ENCODE data around the gene KLK4.

KLK4 gene, protein sequence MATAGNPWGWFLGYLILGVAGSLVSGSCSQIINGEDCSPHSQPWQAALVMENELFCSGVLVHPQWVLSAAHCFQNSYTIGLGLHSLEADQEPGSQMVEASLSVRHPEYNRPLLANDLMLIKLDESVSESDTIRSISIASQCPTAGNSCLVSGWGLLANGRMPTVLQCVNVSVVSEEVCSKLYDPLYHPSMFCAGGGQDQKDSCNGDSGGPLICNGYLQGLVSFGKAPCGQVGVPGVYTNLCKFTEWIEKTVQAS

DNA sequence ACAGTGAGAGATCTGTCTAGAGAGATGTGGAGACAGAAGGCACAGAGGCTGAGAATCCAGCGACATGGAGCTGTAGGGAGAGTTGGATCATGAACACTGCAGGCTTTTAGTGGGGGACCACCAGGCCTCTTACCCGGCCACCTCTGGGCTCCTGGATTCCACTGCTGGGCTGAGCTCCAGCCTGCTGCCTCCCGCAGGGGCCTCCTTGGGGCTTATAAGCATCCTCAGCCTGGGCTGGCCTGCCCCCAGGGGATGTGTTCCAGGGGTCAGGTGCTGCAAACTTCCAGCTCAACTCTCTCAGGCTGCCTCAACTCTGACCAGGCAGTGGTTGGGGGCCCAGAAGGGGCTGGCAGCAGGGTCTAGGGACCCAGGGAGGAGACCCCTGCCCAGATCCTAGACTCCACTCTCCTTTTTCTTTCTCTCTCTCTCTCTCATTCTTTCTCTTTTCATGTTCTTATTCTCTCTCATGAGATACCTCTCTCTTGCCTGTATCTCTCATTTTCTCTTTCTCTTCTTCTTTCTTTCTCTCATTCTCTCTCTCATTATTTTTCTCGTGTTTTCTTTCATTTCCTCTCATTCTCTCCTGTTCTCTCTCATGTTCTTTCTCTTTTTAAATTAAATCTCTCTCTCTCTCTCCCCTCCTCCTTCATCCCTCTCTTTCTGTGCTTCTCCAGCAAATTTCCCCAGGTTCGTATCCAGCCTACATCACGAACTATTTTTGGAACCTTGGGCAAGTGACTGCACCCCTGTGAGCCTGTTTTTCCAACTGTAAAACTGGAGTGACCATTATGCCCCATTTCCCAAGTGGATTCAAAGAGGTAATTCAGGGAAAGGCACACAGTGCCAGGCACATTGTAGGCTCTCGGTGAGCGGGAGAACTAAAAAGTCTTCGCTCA, at the start of gene KLK4:
Gene KLK4, minus strand, starts transcription at position 190 of the 896 bp plus-strand sequence. CDS start 657 bp downstream, outside the sequence.
- H3K9me3 ChIP-seq (ENCODE audit: insufficient read depth, low read depth, low read length), result peaks cover 3% of the 10 kb centered on the region; the same call in 1 of the 2 replicates
- H3K27me3 ChIP-seq (ENCODE audit: insufficient read depth, low read length), result peaks cover 65% of the 10 kb centered on the region
- no peak within 1 kb of the TSS for H3K9ac ChIP-seq (ENCODE audit: low read depth, low read length)
- no peak within 1 kb of the TSS for H3K27ac ChIP-seq (ENCODE audit: low read length)
- H3K36me3 ChIP-seq (ENCODE audit: insufficient read depth, low read depth, low read length), result no peaks in the 10 kb centered on the region
- H3K4me1 ChIP-seq (ENCODE audit: insufficient read depth, low read length), result no peaks in the 10 kb centered on the region
- no peak within 1 kb of the TSS; the same call in 1 of the 2 replicates for H3K4me3 ChIP-seq (ENCODE audit: low read length)

DNA sequence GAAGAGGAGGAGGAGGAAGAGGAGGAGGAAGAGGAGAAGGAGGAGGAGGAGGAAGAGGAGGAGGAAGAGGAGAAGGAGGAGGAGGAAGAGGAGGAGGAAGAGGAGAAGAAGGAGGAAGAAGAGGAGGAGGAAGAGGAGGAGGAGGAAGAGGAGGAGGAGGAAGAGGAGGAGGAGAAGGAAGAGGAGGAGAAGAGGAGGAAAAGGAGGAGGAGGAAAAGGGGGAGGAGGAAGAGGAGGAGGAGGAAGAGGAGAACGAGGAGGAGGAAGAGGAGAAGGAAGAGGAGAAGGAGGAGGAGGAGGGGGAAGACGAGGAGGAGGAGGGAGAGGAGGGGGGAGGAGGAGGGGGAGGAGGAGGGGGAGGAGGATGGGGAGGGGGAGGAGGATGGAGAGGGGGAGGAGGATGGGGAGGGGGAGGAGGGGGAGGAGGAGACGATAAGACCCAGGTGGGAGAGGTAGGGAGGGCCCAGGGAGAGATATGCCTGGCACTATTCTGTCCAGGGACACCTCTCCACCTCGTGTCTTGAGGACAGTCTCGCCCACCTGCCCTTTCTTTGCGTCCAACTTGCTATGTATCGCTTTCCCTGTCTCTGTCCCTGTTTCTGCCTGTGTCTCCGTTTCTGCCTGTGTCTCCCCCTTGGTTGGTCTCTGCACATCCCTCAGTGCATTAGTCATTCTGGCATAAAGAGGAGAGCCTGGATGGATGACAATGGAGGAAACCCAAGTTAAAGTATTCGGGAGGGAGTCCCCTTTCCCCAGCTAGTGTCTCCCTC, 48.7 kb upstream of the KLK4 start:
- Histone ChIP-seq H3K36me3 (ENCODE audit: insufficient read depth, low read depth, low read length) (no peaks in the 10 kb centered on the region), H3K4me3 (ENCODE audit: low read length) (no peak overlapping the region), H3K4me1 (ENCODE audit: insufficient read depth, low read length) (no peaks in the 10 kb centered on the region), H3K27me3 (ENCODE audit: insufficient read depth, low read length) (no peaks in the 10 kb centered on the region), H3K27ac (ENCODE audit: low read length) (no peak overlapping the region), H3K9ac (ENCODE audit: low read depth, low read length) (no peak overlapping the region), H3K9me3 (ENCODE audit: insufficient read depth, low read depth, low read length) (peaks cover 9% of the 10 kb centered on the region; the same call in 1 of the 2 replicates)

DNA sequence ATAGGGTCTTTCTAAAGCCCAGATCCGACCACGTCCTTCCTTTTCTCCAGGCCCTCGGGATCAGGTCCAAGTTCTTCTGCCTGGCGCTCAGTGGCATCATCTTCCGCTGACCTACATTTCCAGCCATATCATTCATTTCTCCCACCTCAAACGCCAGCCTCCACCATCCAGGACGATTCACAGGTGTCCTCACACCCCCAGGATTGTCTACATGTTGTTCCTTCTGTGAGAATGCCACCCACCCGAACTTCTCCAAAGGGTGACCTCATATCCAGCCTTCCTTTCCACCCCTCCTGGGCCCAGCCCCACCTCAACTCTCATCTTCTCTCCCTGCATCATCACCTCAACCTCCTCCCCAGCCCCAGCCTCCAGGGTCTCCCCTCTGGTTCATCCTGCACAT, 46.4 kb upstream of the KLK4 start:
- peaks cover 3% of the 10 kb centered on the region; the same call in 1 of the 2 replicates for H3K9me3 ChIP-seq (ENCODE audit: insufficient read depth, low read depth, low read length)
- no peaks in the 10 kb centered on the region for H3K27me3 ChIP-seq (ENCODE audit: insufficient read depth, low read length)
- no peak overlapping the region for H3K4me3 ChIP-seq (ENCODE audit: low read length)
- H3K9ac ChIP-seq (ENCODE audit: low read depth, low read length), result no peak overlapping the region
- no peak overlapping the region for H3K27ac ChIP-seq (ENCODE audit: low read length)
- H3K4me1 ChIP-seq (ENCODE audit: insufficient read depth, low read length), result no peaks in the 10 kb centered on the region
- H3K36me3 ChIP-seq (ENCODE audit: insufficient read depth, low read depth, low read length), result no peaks in the 10 kb centered on the region

- no peak within 1 kb of the TSS for H3K4me3 ChIP-seq (ENCODE audit: low read length)
- no peaks in the 10 kb centered on the region; the same call in 1 of the 2 replicates for H3K9me3 ChIP-seq (ENCODE audit: insufficient read depth, low read depth, low read length)
- no peak within 1 kb of the TSS for H3K27ac ChIP-seq (ENCODE audit: low read length)
- H3K27me3 ChIP-seq (ENCODE audit: insufficient read depth, low read length), result no peaks in the 10 kb centered on the region
- no peaks in the 10 kb centered on the region for H3K4me1 ChIP-seq (ENCODE audit: insufficient read depth, low read length)
- H3K9ac ChIP-seq (ENCODE audit: low read depth, low read length), result no peak within 1 kb of the TSS
- no peaks in the 10 kb centered on the region for H3K36me3 ChIP-seq (ENCODE audit: insufficient read depth, low read depth, low read length)
Measured at GRCh38 chr19:50952910-50953309, 41.7 kb upstream of the KLK4 start, which contains the start of gene KLK5. KLK5 (minus strand) TSS chr19:50953038; CDS start chr19:50952657, 381 bp downstream.

GRCh38 chr19:50949861-50950260, 38.7 kb upstream of the KLK4 start:
- H3K27ac ChIP-seq (ENCODE audit: low read length), result no peak overlapping the region
- no peak overlapping the region for H3K9ac ChIP-seq (ENCODE audit: low read depth, low read length)
- H3K9me3 ChIP-seq (ENCODE audit: insufficient read depth, low read depth, low read length), result peaks cover 5% of the 10 kb centered on the region; the same call in 1 of the 2 replicates
- no peaks in the 10 kb centered on the region for H3K36me3 ChIP-seq (ENCODE audit: insufficient read depth, low read depth, low read length)
- H3K4me3 ChIP-seq (ENCODE audit: low read length), result no peak overlapping the region
- H3K4me1 ChIP-seq (ENCODE audit: insufficient read depth, low read length), result no peaks in the 10 kb centered on the region
- no peaks in the 10 kb centered on the region for H3K27me3 ChIP-seq (ENCODE audit: insufficient read depth, low read length)

- H3K9me3 ChIP-seq (ENCODE audit: insufficient read depth, low read depth, low read length), result peaks cover 5% of the 10 kb centered on the region; the same call in 1 of the 2 replicates
- no peak overlapping the region for H3K9ac ChIP-seq (ENCODE audit: low read depth, low read length)
- no peak overlapping the region for H3K27ac ChIP-seq (ENCODE audit: low read length)
- no peak overlapping the region for H3K4me3 ChIP-seq (ENCODE audit: low read length)
- H3K36me3 ChIP-seq (ENCODE audit: insufficient read depth, low read depth, low read length), result no peaks in the 10 kb centered on the region
- no peaks in the 10 kb centered on the region for H3K4me1 ChIP-seq (ENCODE audit: insufficient read depth, low read length)
- no peaks in the 10 kb centered on the region for H3K27me3 ChIP-seq (ENCODE audit: insufficient read depth, low read length)
Measured at GRCh38 chr19:50947123-50947522, 35.9 kb upstream of the KLK4 start.

- Histone ChIP-seq H3K4me3 (ENCODE audit: low read length) (no peak overlapping the region), H3K4me1 (ENCODE audit: insufficient read depth, low read length) (no peaks in the 10 kb centered on the region), H3K27ac (ENCODE audit: low read length) (no peak overlapping the region), H3K9ac (ENCODE audit: low read depth, low read length) (no peak overlapping the region), H3K9me3 (ENCODE audit: insufficient read depth, low read depth, low read length) (peaks cover 5% of the 10 kb centered on the region; the same call in 1 of the 2 replicates), H3K36me3 (ENCODE audit: insufficient read depth, low read depth, low read length) (no peaks in the 10 kb centered on the region), H3K27me3 (ENCODE audit: insufficient read depth, low read length) (no peaks in the 10 kb centered on the region)
Measured at GRCh38 chr19:50944795-50945194, 33.6 kb upstream of the KLK4 start.

- Histone ChIP-seq H3K36me3 (ENCODE audit: insufficient read depth, low read depth, low read length) (no peaks in the 10 kb centered on the region), H3K27ac (ENCODE audit: low read length) (no peak overlapping the region), H3K9ac (ENCODE audit: low read depth, low read length) (no peak overlapping the region), H3K4me3 (ENCODE audit: low read length) (no peak overlapping the region), H3K4me1 (ENCODE audit: insufficient read depth, low read length) (no peaks in the 10 kb centered on the region), H3K9me3 (ENCODE audit: insufficient read depth, low read depth, low read length) (peaks cover 5% of the 10 kb centered on the region; the same call in 1 of the 2 replicates), H3K27me3 (ENCODE audit: insufficient read depth, low read length) (no peaks in the 10 kb centered on the region)
Measured at GRCh38 chr19:50943074-50943828, 32.1 kb upstream of the KLK4 start.

- Histone ChIP-seq H3K9me3 (ENCODE audit: insufficient read depth, low read depth, low read length) (no peaks in the 10 kb centered on the region; the same call in 1 of the 2 replicates), H3K27me3 (ENCODE audit: insufficient read depth, low read length) (no peaks in the 10 kb centered on the region), H3K9ac (ENCODE audit: low read depth, low read length) (no peak overlapping the region), H3K27ac (ENCODE audit: low read length) (no peak overlapping the region), H3K36me3 (ENCODE audit: insufficient read depth, low read depth, low read length) (no peaks in the 10 kb centered on the region), H3K4me3 (ENCODE audit: low read length) (no peak overlapping the region), H3K4me1 (ENCODE audit: insufficient read depth, low read length) (no peaks in the 10 kb centered on the region)
Measured at GRCh38 chr19:50939596-50939995, 28.4 kb upstream of the KLK4 start.

DNA sequence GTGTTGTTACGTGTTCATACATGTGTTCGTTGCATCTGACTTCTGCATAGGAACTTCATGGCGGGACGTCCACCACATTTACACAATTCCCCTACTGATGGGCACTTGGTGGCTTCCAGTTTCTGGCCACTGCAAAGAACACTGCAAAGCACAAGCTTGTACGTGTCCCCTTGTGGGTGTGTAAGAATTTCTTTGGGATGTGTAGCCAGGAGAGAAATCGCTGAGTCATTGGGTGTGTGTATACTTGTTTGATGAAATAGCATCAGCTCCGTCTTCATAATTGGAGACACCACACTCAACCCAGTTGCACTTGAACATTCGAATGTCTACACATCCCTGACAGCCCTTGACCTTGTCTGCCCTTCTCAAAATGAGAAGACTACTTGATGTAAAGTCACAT, 22.4 kb upstream of the KLK4 start:
- no peaks in the 10 kb centered on the region for H3K9me3 ChIP-seq (ENCODE audit: insufficient read depth, low read depth, low read length)
- no peak overlapping the region for H3K4me3 ChIP-seq (ENCODE audit: low read length)
- H3K27ac ChIP-seq (ENCODE audit: low read length), result no peak overlapping the region
- H3K36me3 ChIP-seq (ENCODE audit: insufficient read depth, low read depth, low read length), result no peaks in the 10 kb centered on the region
- no peak overlapping the region for H3K9ac ChIP-seq (ENCODE audit: low read depth, low read length)
- H3K4me1 ChIP-seq (ENCODE audit: insufficient read depth, low read length), result no peaks in the 10 kb centered on the region
- peaks cover 3% of the 10 kb centered on the region; the same call in 1 of the 2 replicates for H3K27me3 ChIP-seq (ENCODE audit: insufficient read depth, low read length)

DNA sequence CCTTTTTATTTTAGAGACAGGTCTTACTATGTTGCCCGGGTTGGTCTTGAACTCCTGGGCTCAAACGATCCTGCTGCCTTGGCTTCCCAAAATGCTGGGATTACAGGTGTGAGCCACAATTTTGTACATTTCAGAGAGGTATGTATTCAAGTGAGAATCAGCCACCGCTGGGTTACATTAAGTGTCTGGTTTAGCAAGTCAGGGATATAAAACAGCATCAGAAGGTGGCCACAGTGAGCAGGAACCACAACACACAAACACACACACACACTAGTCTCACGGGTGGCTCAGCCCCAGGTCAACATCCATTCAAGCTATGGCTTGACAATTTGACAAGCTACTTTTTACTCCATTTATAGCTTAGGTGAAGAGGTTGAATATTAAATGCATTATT, 21.5 kb upstream of the KLK4 start:
- Histone ChIP-seq H3K4me3 (ENCODE audit: low read length) (no peak overlapping the region), H3K27me3 (ENCODE audit: insufficient read depth, low read length) (peaks cover 3% of the 10 kb centered on the region; the same call in 1 of the 2 replicates), H3K27ac (ENCODE audit: low read length) (no peak overlapping the region), H3K4me1 (ENCODE audit: insufficient read depth, low read length) (no peaks in the 10 kb centered on the region), H3K36me3 (ENCODE audit: insufficient read depth, low read depth, low read length) (no peaks in the 10 kb centered on the region), H3K9ac (ENCODE audit: low read depth, low read length) (no peak overlapping the region), H3K9me3 (ENCODE audit: insufficient read depth, low read depth, low read length) (no peaks in the 10 kb centered on the region)

Data from iPS-20b (cell line).